ENCODE results near the gene SPRED3.

SPRED3 gene

GRCh38 chr19:38437917-38438316 is 49.4 kb downstream of the SPRED3 start:
- TF ChIP-seq CEBPB (IDR thresholded peaks at IDR 0.05) (no peak), TAF1 (IDR thresholded peaks at IDR 0.05; ENCODE audit: low read depth) (no peak), CREB1 (IDR thresholded peaks at IDR 0.05; ENCODE audit: low read depth) (no peak), EGR1 (IDR thresholded peaks at IDR 0.05) (no peak), EP300 (IDR thresholded peaks at IDR 0.05; ENCODE audit: borderline replicate concordance) (no peak), NFIC (IDR thresholded peaks at IDR 0.05) (no peak), ZBTB7A (IDR thresholded peaks at IDR 0.05; ENCODE audit: low read depth) (no peak), FOXM1 (IDR thresholded peaks at IDR 0.05; ENCODE audit: borderline replicate concordance, low read depth) (no peak), USF1 (IDR thresholded peaks at IDR 0.05) (no peak), TEAD4 (IDR thresholded peaks at IDR 0.05) (no peak), RAD21 (IDR thresholded peaks at IDR 0.05; ENCODE audit: low read depth) (no peak), YY1 (IDR thresholded peaks at IDR 0.05; ENCODE audit: low read depth) (no peak), REST (IDR thresholded peaks at IDR 0.05; ENCODE audit: low read depth) (no peak), MAX (IDR thresholded peaks at IDR 0.05) (no peak), TCF12 (IDR thresholded peaks at IDR 0.05; ENCODE audit: low read depth) (no peak)

GRCh38 chr19:38440592-38440991 is 52.1 kb downstream of the SPRED3 start:
- TF ChIP-seq REST (IDR thresholded peaks at IDR 0.05; ENCODE audit: low read depth): no peak
- no peak for TF ChIP-seq USF1 (IDR thresholded peaks at IDR 0.05)
- no peak for TF ChIP-seq ZBTB7A (IDR thresholded peaks at IDR 0.05; ENCODE audit: low read depth)
- TF ChIP-seq EGR1 (IDR thresholded peaks at IDR 0.05): no peak
- TF ChIP-seq MAX (IDR thresholded peaks at IDR 0.05): no peak
- no peak for TF ChIP-seq CREB1 (IDR thresholded peaks at IDR 0.05; ENCODE audit: low read depth)
- TF ChIP-seq TEAD4 (IDR thresholded peaks at IDR 0.05): no peak
- TF ChIP-seq NFIC (IDR thresholded peaks at IDR 0.05): no peak
- TF ChIP-seq CEBPB (IDR thresholded peaks at IDR 0.05): no peak
- TF ChIP-seq TCF12 (IDR thresholded peaks at IDR 0.05; ENCODE audit: low read depth): no peak
- TF ChIP-seq RAD21 (IDR thresholded peaks at IDR 0.05; ENCODE audit: low read depth): no peak
- TF ChIP-seq YY1 (IDR thresholded peaks at IDR 0.05; ENCODE audit: low read depth): no peak
- no peak for TF ChIP-seq FOXM1 (IDR thresholded peaks at IDR 0.05; ENCODE audit: borderline replicate concordance, low read depth)
- TF ChIP-seq TAF1 (IDR thresholded peaks at IDR 0.05; ENCODE audit: low read depth): no peak
- TF ChIP-seq EP300 (IDR thresholded peaks at IDR 0.05; ENCODE audit: borderline replicate concordance): no peak

GRCh38 chr19:38441657-38442348 is 53.3 kb downstream of the SPRED3 start:
- no peak for TF ChIP-seq TAF1 (IDR thresholded peaks at IDR 0.05; ENCODE audit: low read depth)
- TF ChIP-seq RAD21 (IDR thresholded peaks at IDR 0.05; ENCODE audit: low read depth): peak; percentile 29; the same call in 1 of the 2 replicates

- no peak for TF ChIP-seq EGR1 (IDR thresholded peaks at IDR 0.05)
- TF ChIP-seq YY1 (IDR thresholded peaks at IDR 0.05; ENCODE audit: low read depth): no peak
- no peak for TF ChIP-seq MAX (IDR thresholded peaks at IDR 0.05)
- no peak for TF ChIP-seq FOXM1 (IDR thresholded peaks at IDR 0.05; ENCODE audit: borderline replicate concordance, low read depth)
- no peak for TF ChIP-seq TEAD4 (IDR thresholded peaks at IDR 0.05)
- TF ChIP-seq CEBPB (IDR thresholded peaks at IDR 0.05): no peak
- no peak for TF ChIP-seq CREB1 (IDR thresholded peaks at IDR 0.05; ENCODE audit: low read depth)
- no peak for TF ChIP-seq EP300 (IDR thresholded peaks at IDR 0.05; ENCODE audit: borderline replicate concordance)
- TF ChIP-seq RAD21 (IDR thresholded peaks at IDR 0.05; ENCODE audit: low read depth): no peak
- TF ChIP-seq TAF1 (IDR thresholded peaks at IDR 0.05; ENCODE audit: low read depth): no peak
Measured at GRCh38 chr19:38442736-38443135, 54.2 kb downstream of the SPRED3 start.

GRCh38 chr19:38443458-38443999 is 55.0 kb downstream of the SPRED3 start:
- TF ChIP-seq MAX (IDR thresholded peaks at IDR 0.05) (no peak), TAF1 (IDR thresholded peaks at IDR 0.05; ENCODE audit: low read depth) (no peak), RAD21 (IDR thresholded peaks at IDR 0.05; ENCODE audit: low read depth) (no peak), CREB1 (IDR thresholded peaks at IDR 0.05; ENCODE audit: low read depth) (no peak), TEAD4 (IDR thresholded peaks at IDR 0.05) (no peak), REST (IDR thresholded peaks at IDR 0.05; ENCODE audit: low read depth) (no peak), FOXM1 (IDR thresholded peaks at IDR 0.05; ENCODE audit: borderline replicate concordance, low read depth) (no peak), NFIC (IDR thresholded peaks at IDR 0.05) (no peak), USF1 (IDR thresholded peaks at IDR 0.05) (no peak), TCF12 (IDR thresholded peaks at IDR 0.05; ENCODE audit: low read depth) (no peak), ZBTB7A (IDR thresholded peaks at IDR 0.05; ENCODE audit: low read depth) (no peak), EP300 (IDR thresholded peaks at IDR 0.05; ENCODE audit: borderline replicate concordance) (no peak), CEBPB (IDR thresholded peaks at IDR 0.05) (no peak), EGR1 (IDR thresholded peaks at IDR 0.05) (no peak), YY1 (IDR thresholded peaks at IDR 0.05; ENCODE audit: low read depth) (no peak)

Data from Ishikawa (cell line).